GM18507 (cell line): ENCODE measurements around the gene MPST.
A peak's percentile ranks its signal among the peaks of the same experiment; 100 is the strongest.

ENCODE experiments used
- DNase-seq: peaks from one replicate; pipeline ENCODE4 v3.0.0; 2011; ENCODE audit warnings: low read depth; ENCODE audit not compliant: insufficient read length; ENCODE audit errors: extremely low spot score
- FAIRE-seq: peaks from 2 replicates; lab custom pipeline; 2011; peaks lifted over from hg19 to GRCh38; lab: Jason Lieb, UNC

Gene MPST

DNA sequence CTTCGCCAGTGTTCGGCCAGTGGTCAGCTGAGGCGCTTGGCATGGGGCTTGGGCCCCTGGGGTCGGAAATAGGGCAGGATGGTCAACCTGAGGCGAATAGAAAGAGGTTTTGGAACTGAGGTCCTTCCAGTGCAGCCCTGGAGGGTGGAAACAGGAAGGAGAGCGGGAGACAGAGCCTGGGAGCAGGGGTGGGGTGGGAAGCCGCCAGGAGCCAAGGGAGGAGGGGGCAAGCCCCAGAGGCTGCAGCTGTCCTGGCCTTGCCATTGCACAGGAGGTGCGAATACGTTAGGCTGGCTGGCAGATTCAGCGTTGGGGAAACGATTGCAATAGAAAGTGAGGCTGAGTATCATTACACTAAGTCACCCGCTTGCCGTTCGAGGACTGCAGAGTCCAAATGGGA lies 18.1 kb downstream of the MPST start:
- no peak for FAIRE-seq
- DNase-seq, result no peak

DNA sequence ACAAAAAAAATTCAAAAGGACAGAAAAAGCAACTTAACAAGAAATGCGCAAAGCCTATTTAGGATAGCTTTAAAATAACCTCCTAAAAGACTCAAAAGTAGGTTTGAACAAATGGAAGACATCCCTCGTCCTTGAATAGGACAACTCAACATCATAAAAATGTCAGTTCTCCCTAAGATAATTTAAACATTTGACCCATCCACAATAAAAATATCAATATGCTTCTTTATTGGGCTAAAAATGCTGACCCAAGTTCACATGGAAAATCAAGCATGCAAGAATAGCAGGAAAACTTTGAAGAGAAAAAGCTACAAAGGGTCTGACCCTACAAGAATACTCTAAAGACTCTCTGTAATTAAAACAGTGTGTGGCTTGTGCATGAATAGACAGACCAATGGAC lies 19.9 kb downstream of the MPST start:
- no peak for DNase-seq
- FAIRE-seq, result no peak

DNA sequence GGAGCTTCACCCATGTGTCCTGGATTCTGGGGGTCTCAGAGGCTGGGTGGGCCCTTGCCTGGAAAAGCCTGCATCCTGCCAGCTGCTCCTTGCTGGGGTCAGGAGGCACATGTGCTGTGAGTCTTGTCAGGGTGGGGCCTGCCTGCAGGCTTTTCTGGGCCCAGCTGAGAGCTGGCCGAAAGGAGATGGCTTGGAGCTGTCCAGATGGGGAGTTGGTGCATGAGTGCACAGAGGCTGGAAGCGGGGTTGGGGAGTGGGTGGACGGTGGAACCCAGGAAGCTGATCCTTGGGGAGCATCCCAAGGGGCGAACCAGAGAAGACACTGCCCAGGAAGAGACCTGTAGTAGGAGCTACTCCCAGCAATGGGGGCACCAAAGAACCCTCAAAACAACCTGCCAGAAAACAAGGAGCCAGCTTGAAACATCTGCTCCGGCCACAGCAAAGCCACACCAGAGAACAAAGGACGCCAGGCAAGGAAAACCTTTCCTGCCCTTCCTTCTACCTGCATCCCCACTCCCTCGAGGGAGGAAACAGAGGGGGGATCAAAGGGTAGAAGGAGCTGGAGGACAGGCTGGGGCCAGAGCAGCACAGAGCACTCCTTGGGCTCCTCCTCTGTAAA lies 23.8 kb downstream of the MPST start:
- FAIRE-seq, result no peak

DNA sequence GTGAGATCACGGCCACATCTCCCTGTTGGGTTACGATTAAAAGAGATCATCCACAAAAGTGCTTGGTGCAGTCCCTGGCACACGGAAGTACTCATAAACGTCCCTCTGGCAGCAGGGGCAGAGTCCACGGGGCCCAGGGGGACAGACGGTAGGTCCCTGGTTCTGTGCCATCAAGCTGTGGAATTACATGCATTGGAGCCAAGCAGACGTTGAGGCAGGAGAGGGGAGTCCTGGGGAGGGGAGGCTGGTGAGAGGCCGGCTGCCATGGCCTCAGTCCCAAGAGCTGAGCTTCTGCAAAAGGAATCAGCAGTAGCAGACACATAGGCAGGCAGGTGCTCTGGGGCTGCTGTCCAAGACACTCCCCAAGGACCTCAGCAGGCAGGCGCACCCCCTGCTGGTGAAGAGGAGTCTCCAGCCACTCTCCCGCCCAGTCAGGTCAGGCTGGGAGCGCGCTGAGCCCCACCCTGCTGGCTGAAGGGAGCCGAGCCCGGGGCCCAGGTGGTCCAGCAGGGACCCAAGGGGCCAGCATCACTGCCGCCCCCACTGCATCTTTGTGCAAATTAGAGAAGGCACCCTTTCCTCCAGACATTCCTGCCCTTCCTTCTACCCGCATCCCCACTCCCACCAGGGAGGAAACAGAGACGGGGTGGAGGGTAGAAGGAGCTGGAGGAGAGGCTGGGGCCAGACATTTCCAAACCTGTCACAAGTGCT lies 24.4 kb downstream of the MPST start:
- DNase-seq, result peak; percentile 82
- peak; percentile 88 for FAIRE-seq

More for the DNA sequence above, 23.8 kb downstream of the MPST start:
- DNase-seq, result no peak

DNA sequence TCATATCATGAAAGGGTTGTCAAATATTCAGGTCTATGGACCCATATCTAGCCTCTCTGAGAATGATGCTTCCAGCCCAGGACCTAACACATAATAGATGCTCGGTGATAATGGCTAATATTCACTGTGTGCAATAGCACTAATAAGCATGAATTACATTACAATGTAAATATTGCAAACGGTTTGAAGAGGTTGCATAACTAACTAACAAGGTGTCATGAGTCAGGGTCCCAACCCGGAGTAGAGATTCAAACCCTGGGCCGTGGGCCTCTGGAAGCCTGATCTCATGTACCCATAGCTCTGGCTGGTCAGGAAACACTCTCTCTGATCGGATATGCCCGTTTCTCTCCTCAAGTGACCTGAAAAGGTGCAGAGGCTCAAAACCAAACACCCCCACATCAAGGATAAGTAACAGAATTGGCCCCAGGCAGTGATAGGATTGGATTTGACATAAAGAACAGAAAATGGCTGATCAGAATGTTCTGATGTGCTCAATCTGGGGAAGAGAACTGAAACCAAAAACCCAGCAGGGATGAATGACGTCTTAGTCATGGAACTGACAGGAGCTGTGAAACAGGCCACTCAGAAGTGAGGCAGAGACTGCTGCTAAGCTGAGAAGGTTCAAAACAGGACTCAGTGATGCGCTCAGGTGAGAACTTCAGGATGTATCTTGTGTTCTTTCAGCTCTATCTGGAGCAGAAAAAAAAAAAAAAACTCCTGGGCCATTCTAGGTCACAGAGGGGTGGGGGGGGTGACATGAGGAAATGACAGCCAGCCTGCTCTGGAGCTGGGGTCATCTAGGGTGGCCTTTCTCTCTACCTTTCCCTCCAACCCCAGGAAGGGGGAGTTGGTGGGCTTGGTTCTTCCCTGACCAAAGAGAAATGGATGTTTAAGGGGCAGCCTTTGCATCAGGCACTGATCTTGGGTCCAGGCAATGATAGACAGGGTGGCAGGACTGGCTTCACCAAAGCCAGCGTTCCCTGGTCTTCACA lies 25.4 kb downstream of the MPST start:
- no peak for DNase-seq
- FAIRE-seq, result peak; percentile 39

DNA sequence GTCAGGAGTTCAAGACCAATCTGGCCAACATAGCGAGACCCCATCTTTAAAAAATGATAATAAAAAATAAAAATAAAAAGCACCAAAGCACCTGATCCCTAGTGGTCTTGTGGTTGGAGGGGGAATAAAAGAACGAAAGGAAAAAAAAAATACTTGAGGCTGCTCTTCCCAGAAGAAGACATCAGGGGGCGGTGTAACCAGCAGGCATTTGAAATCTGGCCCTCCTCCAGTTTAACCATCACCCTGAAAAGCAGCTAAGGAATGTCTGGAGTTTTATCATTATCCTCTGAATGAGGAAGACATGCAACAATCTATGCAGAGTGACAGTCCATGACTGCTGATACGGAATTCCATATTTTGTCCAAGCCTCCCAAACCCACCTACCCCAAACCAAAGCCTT lies 26.4 kb downstream of the MPST start:
- FAIRE-seq (peak; percentile 44), DNase-seq (no peak)

DNA sequence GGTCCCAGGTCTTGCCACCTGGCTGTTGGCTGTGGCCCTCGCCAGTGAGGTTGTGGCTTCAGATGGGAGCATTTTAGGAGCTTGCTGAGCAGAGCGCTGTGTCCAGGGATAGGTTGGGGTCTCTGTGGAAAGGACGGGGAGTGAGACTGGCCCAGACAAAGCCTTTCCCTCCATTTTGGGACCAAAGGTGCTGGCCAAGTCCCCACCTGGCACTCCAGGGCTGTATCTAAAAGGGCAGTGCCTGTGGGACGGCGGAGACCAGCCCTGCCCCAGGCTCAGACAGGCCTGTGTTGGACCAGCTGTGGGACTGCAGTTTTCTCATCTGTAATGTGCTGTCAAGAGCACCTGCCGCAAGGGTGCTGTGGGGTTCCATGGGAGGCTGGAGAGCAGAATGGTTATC lies 27.0 kb downstream of the MPST start:
- no peak for FAIRE-seq
- DNase-seq, result no peak

DNA sequence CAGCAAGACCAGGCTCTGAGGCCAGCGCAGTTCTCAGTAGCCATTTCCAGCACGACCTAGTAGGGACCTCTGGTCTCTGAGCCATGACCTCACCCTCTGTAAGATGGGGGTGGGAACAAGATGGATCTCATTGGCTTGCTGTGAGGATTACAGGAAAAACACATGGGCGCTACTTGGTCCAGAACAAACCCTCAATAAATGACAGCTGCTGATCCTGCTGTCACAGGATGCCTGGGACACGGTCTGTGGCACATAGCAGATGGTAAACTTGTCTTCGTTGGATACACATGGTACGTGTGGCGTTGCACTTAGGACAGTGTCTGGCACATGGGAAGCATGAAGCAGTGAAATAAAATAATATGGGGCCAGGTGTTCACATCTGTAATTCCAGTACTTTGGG lies 27.5 kb downstream of the MPST start:
- FAIRE-seq (no peak), DNase-seq (no peak)

DNA sequence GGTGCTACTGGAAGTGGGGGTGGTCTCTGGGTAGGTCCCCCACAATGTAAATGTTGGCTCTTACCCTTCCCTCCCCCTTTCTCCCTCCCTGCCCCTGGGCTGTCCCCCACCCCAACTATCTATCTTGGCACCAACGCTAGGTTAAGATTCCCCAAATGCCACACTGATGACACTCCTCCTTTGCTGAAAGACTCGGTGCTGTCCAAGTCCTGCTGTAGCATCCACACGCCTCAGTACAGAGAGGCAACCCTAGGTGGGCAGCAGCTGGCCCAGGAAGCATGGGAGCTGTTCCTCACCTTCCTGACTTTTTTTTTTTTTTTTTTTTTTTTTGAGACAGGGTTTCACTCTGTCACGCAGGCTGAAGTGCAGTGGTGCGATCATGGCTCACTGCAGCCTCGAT lies 28.6 kb downstream of the MPST start:
- no peak for FAIRE-seq

DNA sequence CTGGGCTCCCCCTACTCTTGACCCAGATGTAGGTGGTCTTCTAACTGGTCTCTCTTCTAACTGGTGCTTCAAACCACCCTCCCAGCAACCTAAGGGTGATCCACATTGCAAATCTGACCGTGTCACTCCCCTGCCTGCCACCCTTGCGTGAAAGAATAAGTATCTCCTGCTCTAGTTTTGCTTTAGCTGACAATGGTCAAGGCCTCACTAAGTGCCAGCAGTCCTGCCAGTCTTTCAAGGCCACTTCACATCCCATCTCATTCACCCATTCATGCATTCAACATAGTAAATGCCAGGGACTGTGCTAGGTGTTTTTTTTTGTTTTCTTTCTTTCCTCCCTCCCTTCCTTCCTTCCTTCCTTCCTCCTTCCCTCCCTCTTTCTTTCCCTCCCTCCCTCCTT lies 29.7 kb downstream of the MPST start:
- DNase-seq (no peak), FAIRE-seq (no peak)

More for the DNA sequence above, 28.6 kb downstream of the MPST start:
- no peak for DNase-seq

DNA sequence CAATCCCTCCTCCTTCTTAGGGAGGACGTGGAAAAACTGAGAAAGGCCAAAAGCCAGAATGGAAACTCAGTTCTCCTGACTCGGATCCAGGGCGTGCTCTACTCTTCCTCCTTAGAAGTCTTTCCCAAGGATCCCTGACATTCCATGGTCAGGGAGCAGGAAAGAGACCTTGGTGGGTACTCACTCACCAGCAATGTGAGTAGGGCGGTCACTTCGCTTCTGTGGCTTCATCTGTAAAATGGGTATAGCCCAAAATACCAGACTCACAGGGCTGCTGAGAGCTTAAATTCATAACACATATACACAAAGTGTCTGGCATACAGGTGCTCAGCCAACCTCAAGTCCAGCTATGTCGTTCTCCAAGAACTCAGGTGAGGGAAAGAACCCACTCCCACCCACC lies 31.4 kb downstream of the MPST start:
- FAIRE-seq (no peak), DNase-seq (no peak)

DNA sequence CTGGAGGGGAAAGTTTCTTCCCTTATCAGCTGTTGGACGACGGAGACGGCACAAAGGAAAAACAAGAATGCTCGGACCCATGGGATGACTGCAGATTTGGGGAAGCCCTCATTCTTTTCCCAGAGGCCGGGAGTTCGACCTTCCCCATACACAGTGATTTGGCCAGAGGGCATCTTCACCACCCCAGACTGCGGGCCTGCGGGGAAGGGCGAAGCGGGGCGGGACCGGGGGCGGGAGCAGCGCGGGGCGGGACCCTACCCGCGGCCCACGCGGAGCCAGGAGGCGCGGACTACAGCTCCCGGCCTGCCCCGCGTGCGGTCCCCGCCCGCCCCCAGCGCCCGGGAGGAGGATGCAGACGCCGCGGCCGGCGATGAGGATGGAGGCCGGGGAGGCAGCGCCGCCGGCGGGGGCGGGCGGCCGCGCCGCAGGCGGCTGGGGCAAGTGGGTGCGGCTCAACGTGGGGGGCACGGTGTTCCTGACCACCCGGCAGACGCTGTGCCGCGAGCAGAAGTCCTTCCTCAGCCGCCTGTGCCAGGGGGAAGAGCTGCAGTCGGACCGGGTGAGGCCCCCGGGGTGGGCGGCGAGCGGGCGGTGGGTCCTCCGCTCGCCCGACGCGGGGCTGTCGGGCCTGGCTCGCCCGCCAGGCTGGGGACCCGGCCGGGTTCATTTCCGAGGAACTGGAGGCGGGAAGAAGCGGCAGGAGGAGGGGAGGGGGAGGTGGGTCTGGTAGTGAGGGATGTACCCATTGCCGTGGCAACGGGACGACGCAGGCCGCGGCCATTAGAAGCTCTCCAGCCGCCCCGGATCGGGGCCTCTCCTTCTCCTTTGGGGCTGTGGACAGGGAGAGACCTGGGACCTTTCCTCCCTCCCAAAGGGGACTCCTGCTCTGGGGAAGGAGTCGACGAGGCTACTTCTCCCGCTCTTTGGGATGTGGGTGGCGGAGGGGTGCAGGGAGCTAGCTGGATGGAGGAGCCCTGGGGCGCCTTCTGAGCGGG lies 32.1 kb downstream of the MPST start, which contains the start of gene KCTD17:
Gene KCTD17, plus strand, starts transcription at position 352 of the 995 bp plus-strand sequence. Its CDS starts 19 bp downstream, at position 371.
- FAIRE-seq, result peak; percentile 81
- DNase-seq, result peak; percentile 95

DNA sequence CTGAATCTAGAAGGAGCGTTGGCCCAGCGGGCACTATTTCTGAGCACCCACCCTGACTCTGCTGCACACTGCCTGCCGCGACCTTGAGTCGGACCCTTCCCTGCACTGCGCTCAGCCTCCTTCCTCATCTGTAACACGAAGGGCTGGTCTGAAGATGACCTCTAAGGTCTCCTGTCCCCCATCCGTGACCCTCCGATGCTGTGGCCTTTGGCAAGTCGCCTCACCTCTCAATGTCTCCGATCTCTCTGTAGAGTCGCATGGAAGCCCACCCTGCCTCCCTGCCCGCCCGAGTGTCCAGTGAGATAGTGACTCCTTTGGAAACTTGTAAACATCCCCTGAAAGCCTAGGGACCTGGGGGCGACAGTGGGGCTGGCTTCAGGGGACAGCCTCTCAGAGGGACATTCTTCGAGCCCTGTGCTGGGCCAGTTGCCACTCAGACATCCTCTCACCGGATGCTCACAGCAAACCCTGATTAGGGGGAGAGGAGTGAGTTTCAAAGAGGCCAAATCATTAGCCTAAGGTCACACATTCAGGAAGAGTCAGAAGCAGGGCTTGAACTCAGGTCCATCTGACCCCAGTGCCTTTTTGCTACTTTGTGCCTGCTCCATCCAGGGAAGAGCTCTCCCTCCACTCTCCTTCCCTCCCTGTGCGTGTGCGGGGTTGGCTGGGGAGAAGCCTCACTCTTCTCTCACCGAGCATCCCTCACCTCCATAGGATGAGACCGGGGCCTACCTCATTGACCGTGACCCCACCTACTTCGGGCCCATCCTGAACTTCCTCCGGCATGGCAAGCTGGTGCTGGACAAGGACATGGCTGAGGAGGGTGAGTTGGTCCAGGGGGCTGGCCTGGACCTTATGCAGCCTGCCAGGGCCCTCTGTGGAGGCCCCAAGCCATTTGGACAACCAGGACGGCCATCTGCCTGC lies 33.1 kb downstream of the MPST start:
- DNase-seq, result no peak
- FAIRE-seq, result no peak

DNA sequence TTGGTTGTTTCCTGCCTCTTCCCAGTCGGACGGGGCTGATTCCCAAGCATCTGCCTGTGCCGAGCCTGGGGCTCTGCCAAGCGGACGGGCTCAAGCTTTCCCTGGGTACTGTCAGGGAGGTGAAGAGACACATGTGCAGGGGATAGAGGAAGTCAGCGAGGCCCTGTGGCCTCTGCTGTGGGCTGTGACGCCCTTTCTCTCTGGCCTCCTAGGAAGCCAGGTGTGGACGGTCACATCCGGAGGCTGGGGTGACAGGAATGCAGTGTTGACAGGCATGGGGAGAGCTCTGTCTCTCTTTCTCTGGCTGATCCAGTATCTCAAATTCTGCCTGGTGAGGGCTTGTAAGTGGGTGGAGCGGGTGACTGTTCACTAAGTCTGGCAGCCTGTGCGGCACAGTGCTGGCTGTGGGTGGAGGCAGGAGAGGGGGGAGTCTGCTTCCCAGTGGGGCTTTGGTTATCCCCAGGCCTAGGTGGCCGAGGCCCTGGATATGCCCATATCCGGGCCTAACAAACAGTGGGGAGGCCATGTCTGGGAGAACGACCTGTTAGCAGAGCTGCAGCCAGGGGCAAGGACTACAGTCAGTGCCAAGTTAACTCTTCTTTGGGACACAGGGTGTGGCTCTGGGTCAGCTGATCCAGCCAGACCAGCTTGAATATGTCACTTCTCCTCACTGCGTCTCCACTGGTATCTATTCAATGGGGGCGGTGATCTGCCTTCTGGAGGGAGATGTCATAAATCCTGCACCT lies 33.9 kb downstream of the MPST start:
- FAIRE-seq, result no peak
- DNase-seq, result no peak

DNA sequence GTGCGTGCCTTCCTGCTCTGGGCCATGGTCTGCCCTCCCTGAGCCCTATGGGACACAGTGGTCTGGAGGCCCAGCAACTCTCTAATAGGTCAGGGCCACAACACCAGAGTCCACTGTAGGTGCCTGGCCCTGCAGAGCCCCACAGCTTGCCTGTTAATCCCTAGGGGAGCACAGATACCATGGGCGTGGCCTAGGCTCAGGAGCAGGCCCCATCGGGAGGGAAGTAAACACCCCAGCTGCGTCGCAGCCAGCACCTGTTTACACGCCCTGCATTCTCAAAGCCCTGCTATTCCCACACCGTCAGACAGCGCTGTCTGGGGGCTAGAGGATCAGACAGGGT lies 34.5 kb downstream of the MPST start:
- FAIRE-seq, result no peak
- no peak for DNase-seq

DNA sequence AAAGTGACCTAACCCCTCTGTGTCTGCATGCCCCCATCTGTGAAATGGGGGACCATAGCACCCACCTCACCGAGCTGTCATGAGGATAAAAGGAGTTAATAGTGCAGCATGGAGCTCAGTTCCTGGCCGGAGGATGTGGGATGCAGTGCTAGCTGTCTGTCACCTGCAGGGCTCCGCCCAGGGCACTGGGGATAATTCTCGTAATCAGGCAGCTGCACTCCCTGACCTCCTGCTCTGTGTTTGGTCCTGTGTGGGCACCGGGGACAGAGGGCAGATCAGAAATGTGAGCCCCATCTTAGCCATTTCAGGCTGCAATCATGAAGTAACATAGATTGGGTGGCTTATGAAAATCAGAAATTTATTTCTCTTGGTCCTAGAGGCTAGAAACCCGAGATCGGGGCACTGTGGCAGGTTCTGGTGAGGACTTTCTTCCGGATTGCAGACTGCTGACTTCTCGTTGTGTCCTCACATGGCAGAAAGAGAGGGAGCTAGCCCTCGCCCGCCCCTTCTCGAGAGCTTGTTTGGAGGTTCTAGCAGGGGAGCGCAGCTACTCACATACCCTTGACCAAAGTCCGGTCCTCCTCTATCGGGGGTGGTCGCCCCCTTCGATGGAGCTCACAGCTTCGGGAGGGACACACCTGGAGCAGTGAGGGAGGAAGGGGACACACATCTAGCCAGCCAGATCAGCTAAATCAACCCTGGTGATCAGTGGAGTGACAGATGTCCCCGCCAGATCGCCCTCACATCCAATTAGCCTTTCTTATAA lies 35.2 kb downstream of the MPST start:
- DNase-seq, result no peak
- FAIRE-seq, result no peak

DNA sequence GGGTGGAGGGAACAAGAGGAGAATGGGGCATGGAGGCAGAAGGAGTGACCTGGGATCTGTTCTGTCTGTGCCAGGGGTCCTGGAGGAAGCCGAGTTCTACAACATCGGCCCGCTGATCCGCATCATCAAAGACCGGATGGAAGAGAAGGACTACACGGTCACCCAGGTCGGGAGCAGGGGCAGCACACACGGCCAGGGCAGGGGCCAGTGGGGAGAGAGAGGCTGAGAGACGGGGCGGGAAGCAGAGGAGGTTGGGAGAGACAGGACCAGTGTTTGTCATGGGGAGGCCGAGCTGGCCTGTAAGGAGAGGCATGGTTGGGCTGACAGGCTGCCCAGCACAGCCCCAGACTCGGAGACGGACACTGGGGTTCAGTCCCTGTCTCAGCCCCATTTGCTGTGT lies 36.7 kb downstream of the MPST start:
- no peak for DNase-seq
- no peak for FAIRE-seq
